GM12878 (cell line): ENCODE measurements around the gene PPFIBP1.

ENCODE experiments used
- GABPA ChIP-seq: IDR thresholded peaks from 2 replicates; pipeline ENCODE4 v1.6.1; 2014; ENCODE audit warnings: antibody characterized with exemption, low read depth, mild to moderate bottlenecking, inconsistent platforms
- NFYA ChIP-seq: IDR thresholded peaks from 2 replicates; pipeline ENCODE4 v1.6.1; 2011; ENCODE audit warnings: low read depth, mild to moderate bottlenecking, low read length, improper control_type of control experiment, borderline replicate concordance

- TF ChIP-seq GABPA (no peak), NFYA (no peak)
Measured at GRCh38 chr12:27686147-27686546, 162.1 kb downstream of the PPFIBP1 start.
